ENCODE measurements around the gene UBE4B. TPM values are rescaled to one million over a fixed set of nuclear protein-coding genes. Genes with fewer than 3 reads are reported as not detected.

Gene UBE4B
- polyA plus RNA-seq, 4 donors, result 47.9 to 60.4 (median 53.0) TPM

- DNase-seq (ENCODE audit: low read depth in 4 of 4, low spot score in 2 of 4), result no peak
Measured at GRCh38 chr1:10108134-10108663, 75.4 kb downstream of the UBE4B start.

- DNase-seq (ENCODE audit: low read depth in 4 of 4, low spot score in 2 of 4), result no peak
Measured at GRCh38 chr1:10108948-10109708, 76.4 kb downstream of the UBE4B start.

DNA sequence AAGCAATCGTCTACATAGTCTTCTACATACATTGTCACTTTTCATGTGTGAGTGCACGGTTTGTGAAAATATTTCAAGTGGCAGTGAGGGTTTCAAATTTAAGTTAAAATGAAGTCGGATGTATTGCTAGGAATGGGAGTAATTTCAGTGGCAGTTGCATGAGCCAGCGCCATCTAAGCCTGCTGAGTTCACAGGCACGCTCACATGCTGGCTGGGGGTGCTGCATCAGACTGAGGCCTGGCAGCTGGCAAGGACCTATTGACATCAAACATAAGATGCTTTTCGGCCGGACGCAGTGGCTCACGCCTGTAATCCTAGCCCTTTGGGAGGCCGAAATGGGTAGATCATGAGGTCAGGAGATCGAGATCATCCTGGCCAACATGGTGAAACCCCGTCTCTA lies 80.7 kb downstream of the UBE4B start:
- no peak for DNase-seq (ENCODE audit: low read depth in 4 of 4, low spot score in 2 of 4)

DNA sequence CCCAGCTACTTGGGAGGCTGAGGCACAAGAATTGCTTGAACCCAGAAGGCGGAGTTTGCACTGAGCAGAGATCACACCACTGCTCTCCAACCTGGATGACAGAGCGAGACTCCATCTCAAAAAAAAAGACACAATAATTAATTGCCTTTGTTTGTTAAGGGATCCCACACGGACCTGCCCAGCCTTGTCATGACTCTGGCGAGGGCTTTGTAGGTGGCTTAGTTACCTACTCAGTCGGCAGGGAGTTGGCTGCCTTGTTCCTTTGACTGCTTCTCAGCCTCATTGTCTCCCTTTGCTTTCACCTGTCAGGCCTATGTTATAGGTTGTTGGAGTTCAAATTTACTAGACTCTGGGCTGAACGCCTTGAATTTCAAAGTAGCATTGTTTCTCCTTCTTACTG lies 82.0 kb downstream of the UBE4B start:
- no peak for DNase-seq (ENCODE audit: low read depth in 4 of 4, low spot score in 2 of 4)

DNA sequence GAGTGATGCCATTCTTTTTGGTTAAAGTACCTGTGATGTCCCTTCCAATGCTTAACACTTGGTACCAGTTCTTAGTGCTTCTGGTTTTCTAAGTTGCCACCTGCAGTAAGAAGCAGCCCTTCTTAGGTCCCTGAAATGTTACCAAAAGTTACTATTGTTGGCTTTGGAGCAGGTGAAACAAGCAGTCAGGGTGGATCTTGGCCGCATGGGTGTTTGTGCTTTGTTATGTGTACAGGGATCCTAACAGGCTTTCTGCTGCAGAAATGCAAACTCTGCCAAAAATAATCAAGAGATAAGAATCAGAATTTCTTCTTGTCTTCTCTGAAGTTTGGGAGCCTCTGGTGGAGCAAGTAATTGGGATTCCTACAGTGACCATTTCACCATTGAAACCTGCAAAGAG lies 84.4 kb downstream of the UBE4B start:
- DNase-seq (ENCODE audit: low read depth in 4 of 4, low spot score in 2 of 4), result no peak

- no peak for DNase-seq (ENCODE audit: low read depth in 4 of 4, low spot score in 2 of 4)
Measured at GRCh38 chr1:10117865-10118264, 85.1 kb downstream of the UBE4B start.

GRCh38 chr1:10121688-10122087 lies 88.9 kb downstream of the UBE4B start:
- no peak for DNase-seq (ENCODE audit: low read depth in 4 of 4, low spot score in 2 of 4)

GRCh38 chr1:10122926-10123325 lies 90.2 kb downstream of the UBE4B start:
- DNase-seq (ENCODE audit: low read depth in 4 of 4, low spot score in 2 of 4), result no peak

- DNase-seq (ENCODE audit: low read depth in 4 of 4, low spot score in 2 of 4), result no peak
Measured at GRCh38 chr1:10128101-10128765, 95.5 kb downstream of the UBE4B start.

GRCh38 chr1:10132316-10132715 lies 99.6 kb downstream of the UBE4B start:
- no peak for DNase-seq (ENCODE audit: low read depth in 4 of 4, low spot score in 2 of 4)

- no peak for DNase-seq (ENCODE audit: low read depth in 4 of 4, low spot score in 2 of 4)
Measured at GRCh38 chr1:10132852-10133251, 100.1 kb downstream of the UBE4B start.

DNA sequence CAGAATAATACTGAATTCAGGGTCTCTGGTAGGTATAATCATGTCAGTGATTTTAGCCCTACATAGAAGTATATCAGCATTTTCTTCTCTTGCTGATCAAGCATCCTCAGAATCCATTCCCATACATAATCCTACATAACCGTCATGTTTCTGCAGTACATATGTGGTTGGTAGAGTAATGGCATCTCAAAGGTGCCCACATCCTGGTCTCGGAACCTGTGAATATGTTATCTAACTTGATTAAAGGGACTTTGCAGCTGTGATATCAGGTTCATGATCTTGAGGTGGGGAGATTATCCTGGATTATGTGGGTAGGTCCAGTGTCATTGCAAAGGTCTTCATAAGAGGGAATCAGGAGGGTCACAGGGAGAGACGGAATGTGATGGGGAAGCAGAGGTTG lies 108.2 kb downstream of the UBE4B start:
- no peak for DNase-seq (ENCODE audit: low read depth in 4 of 4, low spot score in 2 of 4)

DNA sequence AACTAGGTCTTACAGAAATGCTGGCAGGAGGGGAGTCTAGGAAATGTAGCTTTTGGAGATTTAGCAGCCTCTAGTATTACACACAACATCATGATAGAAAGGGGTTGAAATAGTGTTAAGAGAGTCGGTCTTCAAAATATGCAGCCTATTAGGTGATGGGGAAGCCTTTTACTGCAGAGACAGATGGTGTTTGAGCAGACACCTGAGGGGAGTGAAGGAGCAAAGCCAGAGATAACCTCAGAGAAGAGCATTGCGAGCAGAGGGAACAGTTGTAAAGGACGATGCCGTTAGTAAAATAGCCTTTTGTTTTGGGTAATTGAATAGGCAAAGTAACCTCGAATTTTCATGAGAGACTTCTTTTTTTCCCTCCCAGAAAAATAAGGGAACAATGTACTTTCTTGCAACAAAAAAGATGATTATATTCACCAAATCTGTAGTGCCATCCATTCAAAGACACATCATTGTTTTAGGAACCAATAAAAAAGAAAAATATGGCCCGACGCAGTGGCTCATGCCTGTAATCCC lies 111.3 kb downstream of the UBE4B start:
- DNase-seq (ENCODE audit: low read depth in 4 of 4, low spot score in 2 of 4), result no peak

DNA sequence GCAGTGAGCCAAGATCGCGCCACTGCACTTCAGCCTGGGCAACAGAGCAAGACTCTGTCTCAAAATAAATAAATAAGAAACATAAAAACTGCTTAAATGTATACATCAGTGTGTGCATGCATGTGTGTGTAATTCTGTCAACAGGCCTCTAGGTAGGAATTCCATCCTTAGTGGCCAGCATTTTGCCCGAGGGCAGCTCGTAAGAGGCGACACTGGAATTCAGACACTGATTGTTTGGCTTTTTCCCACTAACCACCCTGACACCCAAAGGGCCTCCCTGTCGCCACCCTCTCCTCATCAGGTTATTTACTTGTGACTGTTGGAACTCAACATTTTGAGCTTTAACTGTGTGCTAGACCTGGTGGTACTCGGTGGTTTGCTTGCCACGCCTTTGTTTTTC lies 113.6 kb downstream of the UBE4B start:
- DNase-seq (ENCODE audit: low read depth in 4 of 4, low spot score in 2 of 4), result no peak

DNA sequence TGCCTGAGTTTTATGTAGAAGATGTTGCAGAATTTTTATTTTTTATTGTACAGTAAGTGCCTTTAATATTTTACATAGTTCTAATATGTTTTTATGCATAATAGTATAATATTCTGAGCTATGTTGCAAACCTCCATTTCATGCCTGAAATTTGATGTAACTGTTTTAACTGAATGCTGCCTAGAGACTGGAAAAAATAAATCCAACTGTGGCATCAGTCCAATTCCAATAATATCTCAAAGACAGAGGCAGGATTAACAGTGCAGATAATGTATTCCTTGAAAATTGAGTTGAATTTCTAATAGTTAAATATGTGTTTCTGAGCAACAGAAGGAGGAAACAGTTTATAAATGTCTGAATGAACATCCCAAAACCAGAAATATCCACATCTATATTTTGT lies 116.5 kb downstream of the UBE4B start:
- no peak for DNase-seq (ENCODE audit: low read depth in 4 of 4, low spot score in 2 of 4)

DNA sequence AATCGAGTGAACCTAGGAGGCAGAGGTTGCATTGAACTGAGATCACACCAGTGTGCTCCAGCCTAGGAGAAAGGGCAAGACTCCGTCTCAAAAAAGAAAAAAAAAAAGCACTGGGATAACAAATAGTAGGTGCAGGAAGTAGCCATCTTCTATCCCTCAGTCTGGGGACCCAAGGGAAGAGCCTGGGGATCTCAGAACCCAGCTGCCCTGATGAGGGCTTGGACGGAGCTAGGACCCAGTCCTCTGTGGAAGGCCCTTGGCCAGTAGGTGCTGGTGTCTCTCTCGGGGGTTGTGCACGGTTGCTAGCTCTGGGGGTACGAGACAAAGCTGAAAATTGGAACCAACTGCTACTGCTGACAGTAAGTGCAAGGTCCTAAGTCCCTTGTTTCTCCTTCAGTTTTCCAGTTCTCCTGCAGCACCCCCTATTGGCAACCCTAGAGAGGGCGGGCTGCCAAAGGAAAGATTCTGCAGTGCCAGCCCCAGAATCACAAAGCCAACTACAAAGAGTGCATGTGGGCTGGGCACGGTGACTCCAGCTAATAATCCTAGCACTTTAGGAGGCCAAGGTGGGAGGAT lies 120.0 kb downstream of the UBE4B start:
- no peak for DNase-seq (ENCODE audit: low read depth in 4 of 4, low spot score in 2 of 4)

- no peak for DNase-seq (ENCODE audit: low read depth in 4 of 4, low spot score in 2 of 4)
Measured at GRCh38 chr1:10155087-10155712, 122.4 kb downstream of the UBE4B start.

- no peak for DNase-seq (ENCODE audit: low read depth in 4 of 4, low spot score in 2 of 4)
Measured at GRCh38 chr1:10160173-10160572, 127.4 kb downstream of the UBE4B start.

GRCh38 chr1:10160907-10161490 lies 128.2 kb downstream of the UBE4B start:
- no peak for DNase-seq (ENCODE audit: low read depth in 4 of 4, low spot score in 2 of 4)

DNA sequence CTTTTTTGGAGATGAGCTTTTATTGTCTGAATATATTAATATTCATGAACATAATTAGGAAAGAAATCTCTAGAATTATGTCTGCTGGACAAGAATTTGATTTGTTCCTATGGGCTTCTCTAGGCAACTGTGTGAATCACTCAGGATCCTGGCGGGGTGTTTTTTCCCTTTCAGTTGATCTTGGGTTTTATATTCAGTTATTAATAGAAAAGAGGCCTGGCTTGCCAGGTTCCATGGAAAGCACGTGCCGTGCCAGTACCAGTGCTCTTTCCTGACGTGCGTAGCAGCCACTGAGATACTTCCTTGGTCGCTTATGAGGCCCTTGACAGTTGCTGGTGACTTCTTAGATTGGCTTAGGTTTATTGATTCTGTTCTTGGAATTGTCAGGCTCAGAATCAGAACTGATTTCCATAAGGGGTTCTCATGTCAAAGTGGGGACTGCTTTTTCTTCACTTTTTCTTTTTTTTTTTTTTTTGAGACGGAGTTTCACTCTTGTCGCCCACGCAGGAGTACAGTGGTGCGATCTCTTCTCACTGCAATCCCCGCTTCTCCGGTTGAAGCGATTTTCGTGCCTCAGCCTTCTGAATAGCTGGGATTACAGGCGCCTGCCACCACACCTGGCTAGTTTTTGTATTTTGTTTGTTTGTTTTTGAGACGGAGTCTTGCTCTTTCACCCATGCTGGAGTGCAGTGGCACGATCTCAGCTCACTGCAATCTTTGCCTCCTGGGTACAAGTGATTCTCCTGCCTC lies 129.0 kb downstream of the UBE4B start:
- no peak for DNase-seq (ENCODE audit: low read depth in 4 of 4, low spot score in 2 of 4)

Measured in left renal cortex interstitium (tissue), 4 donors.